ENCODE results near the gene RBM4.
A peak's percentile ranks its signal among the peaks of the same experiment; 100 is the strongest.
"Not testable (repeated sequence)": the region's sequence is repeated elsewhere in the genome, so short reads cannot be mapped to it uniquely, and the experiment has no call there.

Gene RBM4

DNA sequence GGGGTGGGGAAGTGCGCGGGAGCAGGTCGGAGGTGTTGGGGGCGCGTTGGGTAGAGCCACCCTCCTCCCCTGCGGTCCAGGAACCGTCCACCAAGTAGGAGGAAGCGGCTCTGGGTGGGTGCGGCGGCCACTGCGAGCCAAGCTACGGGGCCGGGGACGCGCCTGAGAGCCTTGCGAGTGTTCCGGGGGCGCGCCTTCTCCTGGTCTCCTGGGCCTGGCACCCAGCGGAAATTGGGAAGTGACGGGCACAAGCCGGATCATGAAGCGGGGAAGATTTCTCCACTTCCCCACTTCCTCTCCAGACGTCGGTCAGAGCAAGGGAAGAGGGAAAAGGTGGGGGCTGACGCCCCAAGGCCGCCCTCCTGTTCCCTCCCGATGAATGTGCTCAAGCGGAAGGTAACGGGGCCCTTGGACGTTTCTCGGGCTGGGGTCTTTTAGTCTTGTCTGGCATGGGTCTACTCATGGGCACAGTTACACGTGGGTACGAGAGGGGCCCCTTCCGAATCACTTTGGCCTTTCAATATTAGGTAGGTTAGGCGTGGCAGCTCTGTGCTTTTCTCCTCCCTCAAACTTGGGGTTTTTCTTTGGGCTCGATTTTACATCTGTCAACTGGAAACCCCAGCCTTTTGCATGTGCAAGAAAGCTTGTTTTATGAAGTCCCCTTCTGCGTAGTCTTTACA, 21.2 kb upstream of the RBM4 start:
- peak; percentile 62 for DNase-seq

DNA sequence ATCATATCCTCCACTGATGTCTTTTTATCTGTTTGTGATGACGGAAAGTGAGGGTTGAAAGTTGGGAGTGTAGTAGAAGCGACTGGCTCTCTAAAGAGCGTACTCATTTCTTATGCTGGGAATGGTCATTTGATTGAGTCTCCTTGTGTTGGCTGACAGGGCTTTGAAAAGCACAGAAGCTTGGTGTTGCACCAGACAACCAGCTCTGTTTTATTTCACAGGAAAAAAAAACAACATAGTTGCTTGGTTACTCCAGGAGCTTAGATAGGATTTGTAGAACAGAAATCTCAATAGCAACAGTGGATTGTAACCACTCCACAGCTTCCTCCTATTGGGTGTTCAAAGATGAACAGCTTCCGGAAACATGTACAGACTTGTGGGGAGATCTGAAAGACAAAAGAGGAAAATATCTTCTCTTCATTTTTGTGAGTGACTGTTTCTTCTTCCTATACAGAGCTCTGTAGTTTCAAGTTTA, 19.4 kb upstream of the RBM4 start:
- DNase-seq = no peak

DNA sequence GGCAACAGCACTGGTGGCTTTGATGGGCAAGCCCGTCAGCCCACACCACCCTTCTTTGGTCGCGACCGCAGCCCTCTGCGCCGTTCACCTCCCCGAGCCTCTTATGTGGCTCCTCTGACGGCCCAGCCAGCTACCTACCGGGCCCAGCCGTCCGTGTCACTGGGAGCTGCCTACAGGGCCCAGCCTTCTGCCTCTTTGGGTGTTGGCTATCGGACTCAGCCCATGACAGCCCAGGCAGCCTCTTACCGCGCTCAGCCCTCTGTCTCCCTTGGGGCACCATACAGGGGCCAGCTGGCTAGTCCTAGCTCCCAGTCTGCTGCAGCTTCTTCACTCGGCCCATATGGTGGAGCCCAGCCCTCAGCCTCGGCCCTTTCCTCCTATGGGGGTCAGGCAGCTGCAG, 14.1 kb upstream of the RBM4 start:
- DNase-seq = no peak

DNA sequence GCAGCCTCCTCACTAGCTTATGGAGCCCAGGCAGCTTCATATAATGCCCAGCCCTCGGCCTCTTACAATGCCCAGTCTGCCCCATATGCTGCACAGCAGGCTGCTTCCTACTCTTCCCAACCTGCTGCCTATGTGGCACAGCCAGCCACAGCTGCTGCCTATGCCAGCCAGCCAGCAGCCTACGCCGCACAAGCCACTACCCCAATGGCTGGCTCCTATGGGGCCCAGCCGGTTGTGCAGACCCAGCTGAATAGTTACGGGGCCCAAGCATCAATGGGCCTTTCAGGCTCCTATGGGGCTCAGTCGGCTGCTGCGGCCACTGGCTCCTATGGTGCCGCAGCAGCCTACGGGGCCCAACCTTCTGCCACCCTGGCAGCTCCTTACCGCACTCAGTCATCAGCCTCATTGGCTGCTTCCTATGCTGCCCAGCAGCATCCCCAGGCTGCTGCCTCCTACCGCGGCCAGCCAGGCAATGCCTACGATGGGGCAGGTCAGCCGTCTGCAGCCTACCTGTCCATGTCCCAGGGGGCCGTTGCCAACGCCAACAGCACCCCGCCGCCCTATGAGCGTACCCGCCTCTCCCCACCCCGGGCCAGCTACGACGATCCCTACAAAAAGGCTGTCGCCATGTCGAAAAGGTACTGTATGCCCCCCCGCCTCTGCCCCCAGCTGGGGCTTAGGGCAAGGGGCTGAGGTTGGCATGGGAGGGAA, 13.3 kb upstream of the RBM4 start:
- no peak for DNase-seq

DNA sequence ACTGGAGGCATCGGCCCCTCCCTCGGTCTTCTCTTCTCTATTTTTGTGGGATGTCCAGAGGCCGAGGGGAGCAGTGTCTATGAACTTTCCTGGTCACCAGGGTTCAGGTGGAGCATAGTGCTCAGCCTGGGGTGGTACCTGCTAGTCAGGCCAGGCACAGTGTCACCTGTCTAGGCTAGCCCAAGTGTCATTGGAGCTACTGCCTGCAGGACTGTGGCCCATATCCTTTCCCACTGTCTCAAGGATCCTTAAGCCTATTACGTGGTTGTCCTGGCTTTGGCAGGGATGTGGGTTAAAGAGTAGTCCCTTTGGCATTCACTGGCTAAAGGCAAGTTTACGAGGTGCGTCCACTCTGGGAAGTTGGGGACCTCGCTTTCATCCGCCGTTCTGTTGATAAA, 12.8 kb upstream of the RBM4 start:
- DNase-seq = no peak

DNA sequence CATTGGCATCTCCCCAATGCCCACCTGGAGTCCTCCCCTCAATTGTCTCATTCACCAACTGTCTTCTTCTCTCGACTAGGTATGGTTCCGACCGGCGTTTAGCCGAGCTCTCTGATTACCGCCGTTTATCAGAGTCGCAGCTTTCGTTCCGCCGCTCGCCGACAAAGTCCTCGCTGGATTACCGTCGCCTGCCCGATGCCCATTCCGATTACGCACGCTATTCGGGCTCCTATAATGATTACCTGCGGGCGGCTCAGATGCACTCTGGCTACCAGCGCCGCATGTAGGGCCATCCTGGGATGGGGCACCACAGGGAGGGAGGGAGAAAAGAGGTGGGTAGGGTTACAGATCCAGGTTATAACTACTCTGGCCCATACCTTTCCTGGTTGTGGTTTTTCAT, 12.1 kb upstream of the RBM4 start:
- DNase-seq = no peak

DNA sequence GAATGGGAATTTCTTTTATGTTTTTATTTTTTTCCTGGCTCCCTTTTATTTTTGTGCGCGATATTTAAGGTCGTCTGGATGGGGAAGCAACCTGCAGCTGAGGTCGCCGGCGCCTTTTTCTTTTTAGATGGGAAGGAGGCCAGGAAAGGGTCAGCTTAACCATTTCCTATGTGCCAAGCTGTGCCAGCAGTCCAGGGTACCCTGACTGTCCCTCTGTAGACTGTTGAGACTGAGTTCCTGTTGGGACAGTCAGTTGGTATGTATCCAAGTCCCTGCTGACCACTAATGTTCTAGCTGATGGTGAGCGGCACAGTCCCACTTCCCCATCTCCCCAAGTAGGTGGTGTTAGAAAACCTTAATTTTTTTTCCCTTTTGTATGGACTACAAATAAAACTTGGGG, 11.6 kb upstream of the RBM4 start:
- no peak for DNase-seq

DNA sequence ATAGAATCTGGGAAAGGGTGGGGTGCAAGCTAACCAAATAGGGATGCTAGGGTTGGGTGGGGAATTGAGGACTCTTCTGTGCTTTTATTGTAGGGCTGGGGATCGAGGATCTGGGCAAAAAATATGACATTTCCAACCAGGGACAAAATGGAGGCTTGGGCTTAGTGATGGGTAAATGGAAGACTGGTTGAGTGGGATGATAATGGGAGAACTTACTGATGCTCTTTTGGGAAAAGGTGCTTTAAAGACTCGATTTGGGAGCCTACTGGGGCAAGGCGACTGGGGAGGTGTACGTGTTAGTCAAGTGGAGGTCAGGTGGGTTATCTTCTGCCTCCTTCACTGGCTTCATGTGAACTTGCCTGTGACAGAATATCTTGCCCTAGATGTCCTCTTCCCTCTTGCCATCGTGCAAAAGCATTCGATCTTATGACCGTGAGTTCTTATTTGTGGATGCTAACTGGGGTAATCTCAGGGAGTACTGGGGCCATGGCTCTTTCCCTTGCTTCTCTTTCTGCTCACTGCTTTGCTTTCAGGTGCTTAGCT, 10.4 kb upstream of the RBM4 start:
- DNase-seq = no peak

DNA sequence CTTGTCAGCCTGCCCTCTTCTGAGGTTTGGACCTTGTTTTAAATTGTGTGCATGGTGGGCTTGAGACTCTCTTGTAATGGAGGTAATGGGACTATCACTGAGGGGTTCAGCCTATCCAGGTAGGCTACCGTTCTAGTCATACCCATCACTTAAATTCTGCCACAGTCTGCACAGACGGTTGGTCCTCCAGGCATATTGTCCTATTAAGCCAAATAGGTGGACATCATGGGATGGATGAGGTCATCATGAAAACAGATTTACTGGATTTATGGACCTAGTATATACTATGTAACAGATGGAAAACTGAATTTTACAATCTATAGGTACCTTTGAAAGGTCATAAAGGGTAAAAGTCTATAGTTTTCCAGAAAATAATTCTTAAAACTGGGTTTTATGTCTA, 9.1 kb upstream of the RBM4 start:
- DNase-seq = no peak

DNA sequence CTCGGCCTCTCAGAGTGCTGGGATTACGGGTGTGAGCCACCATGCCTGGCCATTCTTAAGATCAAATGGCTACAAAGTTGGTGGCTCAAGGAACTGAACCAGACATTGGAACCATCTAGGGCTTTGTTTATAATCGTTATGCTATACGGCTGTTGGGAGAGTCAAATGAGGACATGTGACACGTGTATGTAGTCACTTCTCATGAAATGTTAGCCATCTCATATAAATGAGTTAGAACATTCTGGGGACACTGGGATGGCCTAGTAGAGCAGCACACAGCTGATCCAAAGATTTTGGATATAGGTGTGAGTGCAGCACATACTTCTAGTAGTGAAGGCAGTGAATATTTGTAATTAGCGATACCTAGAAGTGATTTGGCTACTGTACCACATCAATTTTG, 6.6 kb upstream of the RBM4 start:
- DNase-seq = no peak

DNA sequence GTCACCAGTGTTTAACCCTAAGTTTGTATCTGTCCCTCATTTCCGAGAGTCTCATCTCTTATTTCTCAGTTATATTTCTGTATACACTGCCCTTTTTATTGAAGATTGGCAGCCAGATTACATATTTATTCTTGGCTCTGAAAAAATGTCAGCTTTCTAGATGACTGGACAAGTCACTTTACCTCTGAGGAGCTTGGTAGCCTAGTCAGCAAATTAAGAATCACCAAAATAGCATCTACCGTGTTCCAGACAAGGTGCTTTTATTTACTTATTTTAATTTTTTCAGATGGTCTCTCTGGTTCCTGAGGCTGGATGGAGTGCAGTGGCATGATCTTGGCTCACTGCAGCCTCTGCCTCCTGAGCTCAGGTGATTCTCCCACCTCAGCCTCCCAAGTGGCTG, 5.6 kb upstream of the RBM4 start:
- DNase-seq = no peak

DNA sequence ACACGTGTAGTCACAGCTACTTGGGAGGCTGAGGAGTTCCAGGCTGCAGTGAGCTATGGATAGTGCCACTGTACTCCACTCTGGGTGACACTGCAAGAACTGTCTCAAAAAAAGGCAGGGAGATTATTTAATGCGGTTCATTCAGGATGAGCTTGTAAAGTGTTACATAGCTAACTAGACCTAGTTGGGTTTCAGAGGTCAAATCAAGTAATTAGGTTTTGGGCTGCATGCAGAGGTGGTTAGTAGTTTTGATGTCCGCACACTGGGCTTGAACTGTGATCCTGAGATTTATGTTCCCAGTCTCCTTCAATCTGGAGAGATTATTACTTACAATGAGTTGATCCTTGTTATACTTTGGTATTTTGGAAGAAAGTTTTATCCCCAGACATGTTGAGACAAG, 2.1 kb upstream of the RBM4 start:
- no peak for DNase-seq

DNA sequence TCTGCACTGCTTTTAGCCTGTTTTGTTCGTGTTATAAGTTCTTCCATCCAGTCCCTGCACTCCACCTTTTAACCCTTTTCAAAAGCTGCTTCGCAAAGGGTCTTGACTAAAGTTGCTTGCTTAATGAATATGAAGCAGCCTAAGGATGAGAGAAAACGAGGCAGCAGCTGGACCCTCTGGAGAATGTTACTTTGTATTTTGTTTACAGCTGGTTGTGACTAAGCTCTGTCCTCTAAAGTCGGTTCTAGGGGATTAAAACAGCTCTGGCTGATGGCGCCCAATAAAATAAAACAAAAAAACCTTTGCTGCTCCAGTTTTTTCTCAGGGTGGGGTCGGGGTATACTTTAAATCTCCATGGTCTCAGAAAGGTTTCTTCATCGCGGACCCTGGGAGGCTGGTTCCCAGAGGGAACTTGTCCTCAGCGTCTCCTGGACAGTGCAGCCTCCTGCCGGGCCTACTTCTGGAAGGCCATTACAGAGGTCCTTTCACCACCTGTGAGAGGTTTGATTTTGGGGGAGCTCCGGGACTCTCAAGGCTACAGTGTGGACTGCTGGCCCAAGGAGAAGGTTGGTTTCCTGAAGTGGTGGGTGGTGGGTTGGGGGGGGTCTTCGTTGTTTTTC, 836 bp upstream of the RBM4 start:
- DNase-seq = no peak

DNA sequence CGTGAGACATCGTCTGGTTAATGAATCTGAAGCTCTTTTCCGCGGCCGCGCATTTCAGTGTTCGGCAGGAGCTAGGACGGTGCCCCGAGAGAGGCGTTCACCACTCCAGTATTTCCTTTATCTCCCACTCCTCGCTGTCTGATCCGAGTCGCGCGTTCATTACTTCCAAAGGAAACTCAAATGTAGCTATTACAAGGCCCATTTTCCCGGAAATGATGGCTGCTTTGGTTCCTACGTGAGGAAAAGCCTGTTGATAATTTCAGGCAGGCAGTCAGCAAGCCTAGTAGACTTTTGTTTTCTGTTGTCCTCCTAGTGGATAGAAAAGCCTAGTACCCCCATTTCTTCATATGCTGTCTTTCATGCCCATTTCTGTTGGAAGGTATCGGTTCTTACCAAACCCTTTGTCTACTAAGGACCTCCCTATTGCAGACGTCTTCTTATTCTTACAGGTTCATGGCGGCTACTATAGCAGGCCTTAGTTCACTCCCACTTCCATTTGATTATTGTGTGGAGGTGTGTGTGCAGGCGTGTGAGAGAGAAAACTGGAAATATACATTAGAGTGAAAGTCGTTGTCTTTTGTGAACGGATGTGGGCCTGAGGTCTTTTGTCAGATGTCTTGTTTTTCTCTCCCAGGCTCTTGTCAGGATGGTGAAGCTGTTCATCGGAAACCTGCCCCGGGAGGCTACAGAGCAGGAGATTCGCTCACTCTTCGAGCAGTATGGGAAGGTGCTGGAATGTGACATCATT, 737 bp downstream of the RBM4 start:
- no peak for DNase-seq

DNA sequence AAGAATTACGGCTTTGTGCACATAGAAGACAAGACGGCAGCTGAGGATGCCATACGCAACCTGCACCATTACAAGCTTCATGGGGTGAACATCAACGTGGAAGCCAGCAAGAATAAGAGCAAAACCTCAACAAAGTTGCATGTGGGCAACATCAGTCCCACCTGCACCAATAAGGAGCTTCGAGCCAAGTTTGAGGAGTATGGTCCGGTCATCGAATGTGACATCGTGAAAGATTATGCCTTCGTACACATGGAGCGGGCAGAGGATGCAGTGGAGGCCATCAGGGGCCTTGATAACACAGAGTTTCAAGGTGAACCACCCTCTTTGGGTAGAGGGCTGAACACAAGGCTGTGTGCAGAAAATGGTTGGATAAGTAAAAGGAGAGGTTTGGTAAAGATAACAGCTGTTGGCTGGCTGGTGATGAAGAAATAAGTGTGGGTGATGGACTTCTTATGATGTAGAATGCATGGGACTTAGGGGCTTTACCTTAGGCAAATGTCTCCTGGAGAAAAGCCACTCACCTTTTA, 1.4 kb downstream of the RBM4 start:
- not testable (repeated sequence) for DNase-seq

DNA sequence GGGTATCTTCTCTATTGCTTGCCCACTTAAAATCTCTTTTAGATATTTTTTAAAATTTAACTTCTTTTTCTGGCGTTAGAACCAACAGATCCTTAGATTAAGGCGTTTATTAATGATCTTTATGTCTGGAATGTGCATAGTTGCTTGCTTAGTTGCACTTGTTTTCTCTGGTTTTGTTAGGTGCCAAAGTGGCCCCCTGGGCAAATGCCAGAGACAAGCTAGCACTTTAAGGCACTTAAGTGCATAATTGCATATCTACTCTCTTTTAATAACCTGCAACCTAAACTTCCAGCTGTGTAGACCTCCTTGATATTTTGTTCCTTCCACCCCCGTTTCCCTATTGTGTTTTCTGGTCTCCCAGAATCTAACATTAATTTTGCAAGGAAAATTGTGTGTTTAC, 3.3 kb downstream of the RBM4 start:
- no peak for DNase-seq

DNA sequence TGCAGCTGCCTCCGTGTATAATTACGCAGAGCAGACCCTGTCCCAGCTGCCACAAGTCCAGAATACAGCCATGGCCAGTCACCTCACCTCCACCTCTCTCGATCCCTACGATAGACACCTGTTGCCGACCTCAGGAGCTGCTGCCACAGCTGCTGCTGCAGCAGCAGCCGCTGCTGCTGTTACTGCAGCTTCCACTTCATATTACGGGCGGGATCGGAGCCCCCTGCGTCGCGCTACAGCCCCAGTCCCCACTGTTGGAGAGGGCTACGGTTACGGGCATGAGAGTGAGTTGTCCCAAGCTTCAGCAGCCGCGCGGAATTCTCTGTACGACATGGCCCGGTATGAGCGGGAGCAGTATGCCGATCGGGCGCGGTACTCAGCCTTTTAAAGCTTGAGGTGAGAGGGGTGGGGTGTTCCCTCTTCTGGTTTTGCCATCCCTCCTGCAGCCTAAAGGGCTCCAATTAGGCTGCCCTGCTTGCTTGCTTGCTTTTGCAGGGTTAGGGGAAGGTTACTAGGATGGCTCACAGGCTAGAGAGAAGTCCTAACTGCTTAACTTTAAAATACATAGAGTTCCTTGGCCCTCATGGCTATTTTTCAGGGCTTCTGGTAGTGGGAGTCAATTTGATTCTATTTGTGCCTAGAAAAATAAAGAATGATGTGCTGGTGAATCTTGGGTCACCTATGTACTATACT, 5.4 kb downstream of the RBM4 start:
- no peak for DNase-seq

DNA sequence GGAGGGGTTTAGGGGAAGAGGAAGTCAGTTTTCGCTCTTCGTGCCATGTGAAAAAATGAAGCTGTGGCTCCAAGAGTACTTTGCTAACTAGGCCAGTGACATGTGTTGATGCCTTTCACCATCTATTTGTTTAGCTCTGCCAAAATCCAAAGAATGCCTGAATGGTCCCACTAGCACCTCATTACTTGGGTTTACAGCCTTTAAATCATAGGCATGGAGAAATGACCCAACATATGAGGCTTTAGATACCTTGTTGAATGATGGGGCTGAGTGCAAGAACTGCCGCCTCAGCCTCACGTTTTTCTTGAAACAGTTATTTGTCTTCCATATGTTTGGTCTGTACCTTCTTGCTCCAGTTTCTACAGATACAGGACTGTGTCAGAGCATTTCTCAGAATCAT, 8.3 kb downstream of the RBM4 start:
- no peak for DNase-seq

DNA sequence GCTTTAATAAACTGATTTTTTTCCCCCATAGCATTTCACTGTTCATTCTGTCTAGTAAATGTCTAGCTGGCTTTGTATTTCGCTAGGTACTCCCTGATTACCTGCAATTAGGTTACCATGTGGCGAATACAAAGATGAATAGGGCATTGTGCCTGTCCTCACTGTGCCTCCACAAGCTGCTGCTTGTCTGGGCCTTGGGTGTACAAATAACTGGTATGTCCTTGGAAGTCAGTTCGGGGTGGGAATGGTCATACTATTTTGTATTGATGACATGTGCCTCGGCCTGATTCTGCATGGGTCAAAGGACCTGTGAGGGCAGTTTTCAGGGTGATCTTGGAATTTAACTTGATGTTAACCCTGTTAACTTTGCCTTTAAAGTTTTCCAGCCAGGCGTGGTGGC, 11.4 kb downstream of the RBM4 start:
- DNase-seq = no peak

DNA sequence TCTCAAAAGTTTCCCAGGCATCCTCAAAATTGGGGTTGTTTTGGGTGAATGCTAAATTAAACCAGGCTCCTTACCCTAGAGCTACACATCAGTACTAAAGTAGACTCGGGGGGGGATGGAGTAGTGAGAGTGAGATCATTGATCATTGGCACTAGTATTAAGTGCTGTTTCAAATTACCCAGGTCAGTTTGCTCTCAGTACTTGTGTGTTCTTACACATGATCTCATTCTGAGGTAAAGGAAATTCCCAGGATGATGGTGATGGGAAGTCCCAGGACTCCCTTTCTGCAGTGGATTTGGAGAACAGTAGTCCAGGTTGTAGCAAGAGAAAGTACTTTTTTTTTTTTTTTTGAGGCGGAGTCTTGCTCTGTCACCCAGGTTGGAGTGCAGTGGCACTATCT, 12.5 kb downstream of the RBM4 start:
- no peak for DNase-seq

DNA sequence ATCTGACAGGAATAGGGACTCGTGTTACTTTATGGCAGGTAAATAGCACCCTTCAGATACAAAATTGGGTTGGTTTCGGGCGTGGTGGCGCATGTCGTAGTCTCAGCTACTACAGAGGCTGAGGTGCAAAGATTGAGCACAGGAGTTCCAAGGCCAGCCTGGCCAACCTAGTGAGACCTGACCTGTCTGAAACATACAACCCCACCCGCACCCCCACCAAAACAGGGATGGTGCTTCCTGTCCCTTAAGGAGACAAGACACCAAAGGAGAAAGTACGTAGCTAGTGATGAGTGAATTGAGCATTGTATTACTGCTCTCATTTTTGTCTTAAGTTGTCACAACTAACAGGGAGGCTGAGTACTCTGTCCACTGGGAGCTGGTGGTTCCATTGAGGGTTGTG, 14.1 kb downstream of the RBM4 start:
- no peak for DNase-seq

DNA sequence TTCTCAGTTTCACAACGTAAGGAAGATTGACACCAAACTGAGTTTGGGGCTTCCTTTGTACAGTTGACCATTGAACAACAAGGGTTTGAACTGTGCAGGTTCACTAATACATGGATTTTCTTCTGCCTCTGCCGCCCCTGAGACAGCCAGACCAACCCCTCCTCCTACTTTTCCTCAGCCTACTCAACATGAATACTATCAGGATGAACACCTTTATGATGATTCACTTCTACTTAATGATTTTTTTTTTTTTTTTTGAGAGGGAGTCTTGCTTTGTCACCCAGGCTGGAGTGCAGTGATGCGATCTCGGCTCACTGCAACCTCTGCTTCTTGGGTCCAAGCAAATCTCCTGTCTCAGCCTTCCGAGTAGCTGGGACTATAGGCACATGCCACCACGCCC, 14.6 kb downstream of the RBM4 start:
- no peak for DNase-seq

DNA sequence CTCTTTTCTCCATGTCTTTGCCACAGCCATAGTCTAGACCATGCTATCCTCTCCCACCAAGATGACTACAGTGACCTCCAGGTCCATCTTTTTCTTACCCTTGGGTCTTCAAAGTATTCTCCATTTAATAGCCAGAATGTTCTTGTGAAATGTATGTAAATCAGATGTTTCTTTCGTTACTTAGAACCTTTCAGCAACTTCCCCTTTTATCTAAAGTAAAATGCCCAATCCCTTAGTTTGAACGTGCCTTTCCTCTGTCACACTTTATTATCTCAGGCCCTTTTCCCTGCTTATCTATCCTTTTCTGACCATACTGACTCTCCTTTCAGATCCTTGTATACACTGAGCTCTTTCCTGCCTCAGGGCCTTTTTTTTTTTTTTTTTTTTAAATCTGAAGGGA, 21.3 kb downstream of the RBM4 start:
- DNase-seq = no peak
